NCI-H446 treated with DMSO at 0.1 percent for 48 hours (cell line): ENCODE measurements around the gene SYS1.

Experiments
- DNase-seq: peaks from one replicate; lab custom pipeline; 2025; lab: John Stamatoyannopoulos, UW

Gene SYS1

DNA sequence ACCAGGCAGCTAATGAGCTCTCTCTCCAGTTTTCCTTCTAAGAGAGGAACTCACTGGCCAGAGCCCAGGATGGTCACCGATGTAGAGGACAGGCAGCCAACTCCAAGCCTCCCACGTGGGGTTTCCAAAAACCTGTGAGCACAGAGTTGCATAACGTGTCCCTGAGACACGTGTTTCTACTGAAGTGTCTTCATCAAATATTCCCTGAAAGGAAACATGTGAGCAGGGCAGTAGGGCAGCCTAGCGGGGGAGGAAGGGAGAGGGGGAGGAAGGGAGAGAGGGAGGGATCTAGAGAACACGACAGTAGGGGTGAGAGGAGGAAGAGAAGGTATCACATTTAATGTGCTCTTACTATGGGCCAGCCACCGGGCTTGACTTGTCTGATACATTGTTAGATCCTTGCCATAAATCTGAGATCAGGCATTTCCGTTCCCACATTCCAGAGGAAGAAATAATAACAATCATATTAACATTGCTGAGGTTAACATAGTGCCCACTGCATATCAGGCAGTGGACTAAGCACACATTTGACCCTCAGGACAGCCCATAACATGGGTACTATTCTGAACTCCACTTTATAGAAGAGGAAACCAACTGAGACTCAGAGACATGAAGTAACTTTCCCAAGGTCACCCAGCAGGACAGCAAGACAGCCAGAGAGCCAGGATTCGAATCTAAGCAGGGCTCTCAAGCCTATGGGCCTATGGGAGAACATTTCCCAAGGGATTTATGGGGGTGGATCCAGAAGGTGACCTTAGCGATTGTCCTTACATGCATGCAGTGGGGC, 4.5 kb upstream of the SYS1 start:
- DNase-seq, result no peak

DNA sequence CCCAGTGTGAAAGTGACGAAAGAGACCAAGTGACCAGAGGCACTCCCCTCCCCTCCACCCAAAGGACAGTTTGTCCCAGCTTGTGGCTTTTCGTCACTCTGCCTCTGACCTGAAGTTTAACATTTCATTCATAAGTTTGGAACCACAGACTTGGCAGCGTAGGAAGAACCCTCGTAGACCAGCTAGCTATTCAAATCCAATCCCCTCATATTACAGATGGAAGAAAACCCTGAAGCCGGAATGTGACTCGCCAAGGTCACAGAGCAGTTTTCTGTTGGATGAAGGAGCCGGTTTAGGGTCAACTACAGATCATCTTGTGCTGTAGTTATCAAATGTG, 3.9 kb upstream of the SYS1 start:
- no peak for DNase-seq

DNA sequence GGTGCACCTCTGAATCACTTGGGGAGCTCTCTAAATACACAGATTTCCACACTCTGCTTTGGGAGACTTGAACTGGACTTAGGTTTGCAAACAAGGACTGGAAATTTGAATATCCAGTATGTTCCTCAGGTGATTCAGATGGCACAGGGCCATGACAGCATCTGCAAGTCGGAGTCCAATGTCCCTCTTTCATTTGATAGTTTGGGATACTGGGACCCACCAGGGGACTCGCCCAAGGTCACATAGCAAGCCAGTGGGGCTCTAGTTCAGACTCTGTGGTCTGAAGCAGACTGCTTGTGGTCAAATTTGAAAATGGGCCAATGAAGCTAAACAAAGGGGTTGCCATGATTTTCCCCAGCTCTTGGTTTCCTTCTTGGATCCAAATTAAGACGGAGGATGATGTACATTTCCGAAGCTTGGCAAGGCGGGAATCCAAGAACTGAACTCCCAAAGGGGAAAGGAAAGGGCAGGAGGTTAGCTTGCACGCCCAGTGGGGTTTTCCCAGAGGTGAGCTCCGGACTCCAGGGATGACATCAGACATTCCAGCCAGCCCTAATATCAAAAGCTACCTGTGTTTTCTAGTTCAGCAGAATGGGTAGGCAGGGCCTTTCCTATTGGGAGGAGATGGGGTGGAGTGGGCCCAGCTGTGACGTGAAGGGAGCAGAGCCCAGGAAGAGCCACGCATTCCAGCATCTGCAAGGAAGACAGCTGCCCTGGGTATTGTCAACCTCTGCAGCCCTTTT, 3.4 kb upstream of the SYS1 start:
- no peak for DNase-seq

GRCh38 chr20:45361793-45362192, 1.2 kb upstream of the SYS1 start:
- DNase-seq, result no peak

GRCh38 chr20:45363611-45364492, 896 bp downstream of the SYS1 start:
- DNase-seq, result no peak

DNA sequence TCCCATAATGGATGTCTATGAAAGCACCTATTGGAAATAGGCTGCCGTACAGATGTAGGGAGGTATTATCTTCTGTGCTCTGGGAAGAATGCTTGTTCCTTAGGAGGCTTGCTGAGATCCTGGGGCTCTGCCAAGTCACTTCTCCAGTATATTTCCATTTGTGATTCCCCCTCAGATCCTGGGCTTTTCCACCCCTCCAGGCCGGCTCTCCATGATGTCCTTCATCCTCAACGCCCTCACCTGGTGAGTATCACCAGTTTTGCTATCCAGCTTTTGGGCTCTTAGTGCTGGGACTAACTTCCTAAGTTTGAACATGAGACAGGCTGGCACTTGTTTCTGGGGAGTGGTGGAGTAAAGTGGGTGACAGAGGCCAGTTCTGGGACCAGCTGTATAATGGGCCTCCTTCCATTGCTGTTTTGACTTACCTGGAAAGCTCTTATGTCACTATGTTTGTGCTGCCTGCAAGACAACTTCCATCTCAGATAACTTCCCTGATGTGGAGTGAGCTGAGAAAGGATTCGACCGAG, 2.6 kb downstream of the SYS1 start:
- DNase-seq, result no peak

DNA sequence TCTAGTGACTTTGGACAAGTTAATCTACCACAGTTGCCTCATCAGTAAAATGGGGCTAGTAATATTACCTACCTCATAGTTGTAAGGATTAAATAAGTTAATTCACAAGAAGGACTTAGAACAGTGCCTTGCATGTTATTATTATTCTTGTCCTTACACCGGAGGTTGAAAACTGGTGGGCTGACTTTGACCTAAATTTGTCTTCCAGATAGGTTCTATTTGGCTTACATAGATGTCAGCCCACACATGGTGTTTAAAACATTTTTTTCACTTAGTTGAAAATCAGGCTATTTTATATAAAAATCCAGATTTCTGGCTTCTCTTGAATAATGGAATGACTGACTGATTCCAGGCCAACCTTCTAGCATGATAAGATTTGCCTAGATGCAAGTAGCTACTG, 3.2 kb downstream of the SYS1 start:
- DNase-seq, result no peak

GRCh38 chr20:45366631-45367030, 3.7 kb downstream of the SYS1 start:
- DNase-seq, result no peak

DNA sequence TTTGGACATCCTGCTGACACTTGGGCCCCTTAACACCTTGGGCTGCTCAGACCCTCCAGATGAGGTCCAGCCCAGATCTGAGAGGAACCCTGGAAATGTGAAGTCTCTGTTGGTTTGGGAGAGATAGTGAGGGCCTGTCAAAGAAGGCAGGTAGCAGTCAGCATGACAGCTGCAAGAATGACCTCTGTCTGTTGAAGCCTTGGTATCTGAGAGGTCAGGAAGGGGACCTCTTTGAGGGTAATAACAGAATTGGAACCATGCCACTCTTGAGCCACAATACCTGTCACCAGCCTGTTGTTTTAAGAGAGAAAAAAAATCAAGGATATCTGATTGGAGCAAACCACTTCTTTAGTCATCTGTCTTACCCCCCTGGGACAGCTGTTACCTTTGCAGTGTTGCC, 4.2 kb downstream of the SYS1 start:
- no peak for DNase-seq

DNA sequence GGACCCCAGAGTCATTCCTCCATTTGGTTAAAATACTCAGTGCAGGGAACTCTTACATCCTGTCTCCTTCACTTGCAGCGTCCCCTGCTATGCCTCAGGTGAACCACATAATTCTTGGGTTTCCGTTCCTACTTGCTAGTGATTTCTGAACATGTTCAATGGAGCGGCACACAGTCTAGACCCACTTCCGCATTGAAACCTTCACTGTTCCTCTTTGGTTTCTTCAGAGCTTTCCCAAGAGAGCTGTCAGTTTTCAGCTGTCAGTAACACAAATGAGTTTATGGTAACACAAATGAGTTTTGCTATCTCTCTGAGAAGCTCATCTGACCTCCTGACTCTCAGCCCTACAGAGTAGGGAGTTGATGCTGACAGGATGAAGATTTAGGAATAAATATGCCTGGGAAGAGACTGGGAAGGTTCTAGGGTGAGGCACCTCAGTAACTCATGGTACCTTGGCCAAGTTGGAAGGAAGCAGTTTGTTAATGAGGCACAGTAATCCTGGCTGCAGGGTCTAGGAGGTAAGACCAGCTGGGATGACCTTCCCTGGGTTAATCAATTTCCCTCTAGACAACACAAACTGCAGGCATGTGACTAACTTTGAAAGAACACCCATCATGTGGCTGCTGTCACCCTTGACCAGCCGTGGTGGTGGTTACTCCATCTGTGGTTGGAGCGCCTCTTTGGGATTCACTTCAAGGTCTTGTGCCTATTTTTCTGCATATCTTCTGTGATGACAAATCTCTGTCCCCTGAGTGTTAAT, 5.4 kb downstream of the SYS1 start:
- no peak for DNase-seq

DNA sequence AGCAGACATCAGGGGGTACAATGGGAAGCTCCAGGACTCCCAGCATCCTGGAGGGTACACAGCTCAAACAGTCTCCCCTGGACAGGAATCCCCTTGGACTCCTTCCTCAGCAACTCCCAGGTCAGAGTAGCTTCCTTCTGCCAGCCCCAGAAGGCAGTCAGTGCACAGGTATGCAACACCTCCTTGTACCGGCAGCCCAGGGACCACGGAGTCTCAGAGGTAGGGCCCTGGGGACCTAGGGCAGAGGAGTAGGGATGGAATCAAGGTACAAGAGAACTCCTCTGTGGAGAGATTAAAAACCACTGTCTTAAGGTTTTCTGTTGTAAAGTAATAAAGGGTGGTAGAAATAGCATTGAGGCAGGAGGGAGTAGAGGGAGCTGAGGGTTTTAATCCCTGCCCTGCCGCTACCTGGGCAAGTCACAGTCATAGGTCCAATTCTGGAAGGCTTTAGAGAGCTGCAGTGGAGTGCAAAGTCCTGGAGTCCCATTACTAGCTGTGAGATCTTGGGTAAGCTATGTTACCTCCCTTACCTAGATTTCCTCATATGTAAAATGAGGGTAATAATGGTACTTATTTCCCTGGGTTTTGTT, 7.7 kb downstream of the SYS1 start:
- no peak for DNase-seq

- no peak for DNase-seq
Observed at GRCh38 chr20:45372241-45372640, 9.3 kb downstream of the SYS1 start.

GRCh38 chr20:45372646-45373352, 9.8 kb downstream of the SYS1 start:
- no peak for DNase-seq

DNA sequence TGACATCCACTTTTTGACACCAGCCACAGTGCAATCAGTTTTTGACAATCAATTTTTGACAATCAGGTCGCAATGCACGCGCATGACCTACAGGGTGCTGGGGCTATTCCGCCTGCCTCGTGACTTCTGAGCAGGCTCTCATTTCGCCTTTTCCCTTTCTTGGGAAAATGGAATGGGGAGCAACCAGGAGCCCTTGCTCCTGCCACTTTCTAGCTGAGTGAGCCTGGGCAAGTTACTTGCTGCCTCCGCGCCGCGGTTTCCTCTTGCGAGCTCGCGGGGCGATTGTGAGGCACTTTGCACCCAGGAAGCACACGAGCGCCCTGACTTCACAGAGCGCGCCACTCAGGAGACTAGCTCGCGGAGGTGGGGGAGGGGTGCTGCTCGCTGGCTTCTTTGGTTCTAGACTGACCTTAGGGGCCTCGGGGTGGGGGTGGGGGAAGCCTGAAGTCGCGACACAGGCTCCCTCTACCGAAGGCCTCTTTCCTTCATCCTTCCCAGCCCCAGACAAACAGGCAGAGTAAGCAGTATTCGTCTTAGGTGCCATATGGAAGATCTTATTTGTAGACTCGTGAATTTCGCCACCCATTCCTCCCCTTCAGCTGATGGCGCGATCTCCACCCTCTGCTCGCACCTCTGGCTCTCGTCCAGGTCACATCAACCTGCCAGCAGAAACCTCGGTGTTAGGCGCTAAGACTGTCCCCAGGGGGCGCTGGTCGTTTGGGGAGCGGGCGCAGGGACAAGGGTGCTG, 10.6 kb downstream of the SYS1 start:
- DNase-seq, result no peak

DNA sequence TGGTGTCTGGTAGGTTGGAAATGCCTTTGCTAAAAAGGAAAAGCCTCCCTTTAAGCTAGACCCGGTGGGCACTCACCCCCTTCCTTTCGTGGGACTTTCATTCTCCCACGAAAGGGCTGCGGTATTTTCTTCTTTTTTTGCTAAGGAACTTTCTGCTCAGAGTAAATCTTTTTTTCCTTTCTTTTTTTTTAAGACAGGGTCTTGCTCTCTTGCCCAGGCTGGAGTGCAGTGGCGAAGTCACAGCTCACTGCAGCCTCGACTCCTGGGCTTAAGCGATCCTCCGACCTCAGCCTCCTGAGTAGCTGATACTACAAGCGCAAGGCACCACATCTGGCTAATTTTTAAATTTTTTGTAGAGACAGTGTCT, 11.1 kb downstream of the SYS1 start:
- no peak for DNase-seq

DNA sequence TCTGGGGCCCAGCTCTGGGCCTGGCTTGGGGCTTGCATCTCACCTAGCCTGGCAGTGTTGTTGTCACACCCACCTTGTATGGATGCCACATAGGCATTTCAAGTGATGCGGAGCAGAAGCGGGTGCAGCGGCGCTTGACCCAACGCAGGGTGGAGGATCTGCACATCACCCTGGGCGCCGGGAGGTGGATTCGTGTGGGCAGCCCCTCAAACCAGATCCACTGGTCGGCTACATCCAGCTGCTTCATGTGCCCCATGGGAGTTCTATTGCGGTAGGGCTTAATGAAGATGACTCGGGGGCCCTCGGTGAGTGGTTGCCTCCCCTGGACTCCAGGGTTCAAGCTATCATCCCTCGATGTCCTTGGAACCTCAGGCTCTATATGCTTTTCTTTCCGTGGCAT, 12.0 kb downstream of the SYS1 start:
- DNase-seq, result no peak

DNA sequence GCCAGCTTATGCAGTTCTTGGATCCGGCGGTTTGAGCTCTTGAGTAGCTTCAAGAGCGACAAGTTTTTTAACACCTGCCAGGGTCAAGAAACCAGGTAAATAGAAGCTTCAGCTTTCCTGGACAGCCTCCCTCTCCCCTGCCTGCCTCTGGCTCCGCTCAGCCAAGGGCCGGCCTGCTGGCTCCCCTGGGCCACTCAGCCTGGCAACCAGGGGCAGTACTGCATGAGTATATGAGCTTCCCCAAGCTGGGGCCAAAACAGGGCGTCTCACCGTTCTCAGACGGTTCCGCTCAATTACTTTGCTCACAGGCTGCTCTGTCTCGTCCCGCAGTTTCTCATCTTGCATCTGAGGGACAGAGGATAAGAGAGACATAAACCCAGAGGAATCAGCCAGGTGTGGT, 14.3 kb downstream of the SYS1 start:
- no peak for DNase-seq

- DNase-seq, result no peak
Observed at GRCh38 chr20:45378191-45378590, 15.2 kb downstream of the SYS1 start, which contains the start of gene TP53TG5. Gene TP53TG5, minus strand, starts transcription at chr20:45378325. Its CDS starts 89 bp downstream, at chr20:45378236.

DNA sequence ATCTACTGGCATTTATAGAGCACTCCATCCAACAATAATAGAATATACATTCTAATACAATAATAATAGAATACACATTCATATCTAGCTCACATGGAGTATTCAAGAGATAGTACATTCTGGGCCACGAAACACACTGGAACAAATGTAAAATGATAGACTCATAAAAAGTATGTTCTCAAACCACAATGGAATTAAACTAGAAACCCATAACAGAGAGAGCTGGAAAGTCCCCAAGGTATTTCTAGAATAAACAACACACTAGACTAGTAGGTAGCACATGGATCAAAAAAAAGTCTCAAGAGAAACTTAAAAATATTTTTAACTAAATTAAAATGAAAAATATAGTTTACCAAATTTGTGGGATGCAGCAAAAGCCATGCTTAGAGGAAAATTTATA, 24.3 kb downstream of the SYS1 start:
- DNase-seq, result no peak

- DNase-seq, result no peak
Observed at GRCh38 chr20:45390931-45391330, 28.0 kb downstream of the SYS1 start.
